Skeletal muscle cell (primary cell): ENCODE measurements around the gene MARCHF9.

Experiments
- DNase-seq: peaks from one replicate; pipeline ENCODE4 v3.0.0-alpha.2; 2010; ENCODE audit warnings: low read depth
- H3K4me3 ChIP-seq: 2 replicates; pipeline ENCODE4 v1.5.1; 2011; ENCODE audit warnings: low read depth, mild to moderate bottlenecking, control low read depth, low read length, moderate library complexity

MARCHF9 gene

DNA sequence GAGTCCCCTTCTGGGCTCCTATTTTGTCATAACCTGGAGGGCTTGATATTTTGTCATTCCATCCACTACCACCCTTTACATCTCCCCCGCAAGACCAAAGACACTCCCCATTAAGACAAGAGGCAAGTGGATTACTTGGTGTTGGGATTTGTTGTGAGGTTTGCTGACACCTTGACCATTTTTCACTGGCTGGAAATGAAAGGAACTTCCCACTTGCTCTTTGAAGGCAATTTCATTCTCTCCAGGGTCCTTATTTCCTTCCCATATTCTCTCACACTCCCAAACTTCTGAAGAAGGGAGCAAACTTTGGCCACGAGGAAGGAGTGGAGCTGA lies 31.3 kb upstream of the MARCHF9 start:
- H3K4me3 ChIP-seq, result no peak overlapping the region
- no peak for DNase-seq

DNA sequence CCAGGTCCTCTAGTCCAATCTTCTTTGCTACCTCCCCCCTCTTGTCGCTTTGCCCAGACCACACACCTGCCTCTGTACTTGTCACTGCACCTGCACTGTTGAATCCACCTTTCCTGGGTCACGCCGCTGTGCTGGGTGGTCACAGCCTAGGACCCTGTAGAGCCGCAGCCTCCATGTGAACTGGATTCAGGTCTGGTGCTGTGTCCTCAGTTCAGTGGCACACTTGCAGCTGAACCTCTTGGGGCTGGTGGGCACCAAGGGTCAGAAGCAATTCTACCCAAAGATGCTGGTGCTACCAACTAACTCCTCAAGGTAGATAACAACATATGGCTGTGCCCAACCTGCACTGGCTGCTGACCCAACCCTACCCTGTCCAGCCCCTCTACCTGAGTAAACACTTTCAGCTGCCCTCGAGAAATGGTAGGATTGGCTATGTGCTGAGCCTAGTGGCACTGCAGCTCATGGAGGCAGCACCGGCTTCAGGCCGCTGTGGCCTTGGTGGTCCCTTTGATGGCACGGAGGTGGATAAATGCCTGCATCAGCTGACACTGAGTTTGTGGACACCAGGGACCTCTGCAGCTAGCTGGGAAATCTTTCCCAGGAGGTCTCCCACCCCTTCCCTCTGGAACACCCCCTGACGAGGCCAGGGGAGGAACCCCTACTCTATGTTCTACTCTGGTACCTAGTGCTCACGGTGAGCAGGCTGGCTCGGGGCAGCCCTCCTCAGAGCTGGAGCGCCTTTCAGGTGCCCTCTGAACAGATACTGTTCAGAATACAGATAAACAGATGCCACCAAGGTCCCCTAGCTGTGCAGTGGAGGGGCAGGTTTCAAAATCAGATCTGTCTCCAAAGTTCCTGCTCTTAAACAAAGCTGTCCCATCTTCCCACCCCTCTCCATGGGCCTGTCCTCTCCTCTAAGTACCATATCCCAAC lies 30.6 kb upstream of the MARCHF9 start:
- DNase-seq, result no peak
- no peak overlapping the region for H3K4me3 ChIP-seq

DNA sequence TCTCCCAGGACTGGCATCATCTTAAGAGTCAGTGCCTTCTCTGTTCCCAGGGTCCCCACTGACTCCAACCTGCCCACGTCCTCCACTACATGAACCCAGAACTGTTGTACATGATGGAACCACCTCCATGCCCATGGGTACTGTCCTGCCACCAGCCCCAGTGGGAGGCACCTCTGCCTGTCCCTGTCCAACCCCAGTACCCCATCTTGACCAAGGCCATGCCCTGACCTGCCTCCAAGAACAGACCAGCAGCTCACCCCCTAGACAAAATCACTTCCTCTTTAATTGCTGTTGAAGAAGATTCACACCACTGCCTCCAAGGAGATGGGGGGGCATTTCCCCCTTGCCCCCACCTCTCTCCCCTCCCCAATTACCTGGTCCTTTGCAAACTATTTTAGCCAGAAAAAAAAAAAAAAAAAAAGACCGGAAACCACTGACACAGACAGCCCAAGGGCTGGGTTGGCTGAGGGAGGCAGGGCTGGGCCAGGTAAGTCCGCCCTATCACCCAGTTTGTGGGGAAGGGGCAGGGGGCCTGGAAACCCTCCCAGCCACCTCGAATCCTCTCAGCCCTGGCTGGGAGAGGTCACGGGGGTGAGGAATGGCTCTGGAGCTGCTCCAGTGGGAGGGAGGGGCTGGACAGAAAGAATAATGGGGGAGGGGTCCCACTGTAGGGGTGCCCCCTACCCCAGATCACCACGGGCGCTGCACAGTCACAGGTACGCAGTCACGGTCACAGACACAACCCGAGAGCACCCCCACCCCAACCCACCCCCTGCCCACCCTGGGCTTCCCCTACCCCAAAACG lies 29.8 kb upstream of the MARCHF9 start:
- no peak for DNase-seq

DNA sequence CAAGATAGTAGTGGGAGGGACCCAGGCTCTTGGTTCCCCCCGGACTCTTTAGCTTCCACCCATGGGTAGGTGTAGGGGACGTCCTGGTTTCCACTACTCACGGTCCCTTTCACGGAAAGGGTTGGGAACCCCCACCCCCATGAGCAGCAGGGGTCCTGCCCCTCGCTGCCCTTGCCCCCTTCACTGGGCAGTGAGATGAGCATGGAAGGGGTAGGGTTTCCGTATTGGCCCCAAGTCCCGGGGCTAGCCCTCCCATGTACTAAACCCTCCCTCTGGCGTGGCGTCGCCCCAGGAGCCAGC lies 29.1 kb upstream of the MARCHF9 start:
- DNase-seq, result no peak
- peak overlapping the region; percentile 63 for H3K4me3 ChIP-seq

More for the DNA sequence above, 29.8 kb upstream of the MARCHF9 start:
- H3K4me3 ChIP-seq, result no peak overlapping the region

DNA sequence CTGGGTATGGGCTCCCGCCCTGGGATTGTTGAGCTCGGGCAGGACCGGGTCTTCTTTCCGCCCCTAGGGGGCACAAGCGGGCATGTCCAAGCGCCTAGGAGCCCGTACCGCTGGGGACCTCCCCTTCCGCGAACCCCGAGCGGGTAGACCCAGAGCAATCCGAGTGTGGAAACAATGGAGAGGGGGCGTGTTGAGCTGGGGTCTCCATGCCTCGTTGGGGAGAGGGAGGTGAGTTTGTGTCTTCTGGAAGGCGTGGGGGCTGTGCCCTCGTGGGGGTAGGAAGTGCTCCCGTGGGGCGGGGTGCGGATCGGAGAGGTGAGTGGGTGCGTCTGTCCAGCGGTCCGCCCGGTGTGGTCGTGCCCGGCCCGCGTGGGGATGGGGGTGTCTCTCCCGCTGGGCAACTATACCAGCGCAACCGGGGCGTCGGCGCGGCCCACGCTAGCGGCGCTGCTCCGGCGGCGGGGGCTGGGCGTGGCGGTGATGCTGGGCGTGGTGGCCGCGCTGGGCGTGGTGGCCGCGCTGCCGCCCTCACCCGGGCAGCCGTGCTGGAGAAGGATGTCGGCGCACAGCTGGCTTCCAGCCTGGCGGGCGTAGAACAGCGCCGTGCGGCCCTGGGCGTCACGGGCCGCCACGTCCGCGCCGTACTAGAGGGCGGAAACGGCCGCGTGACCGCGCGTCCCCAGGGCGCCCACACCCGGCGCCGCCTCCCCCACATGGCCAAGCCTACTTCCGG lies 28.6 kb upstream of the MARCHF9 start:
- H3K4me3 ChIP-seq, result peak overlapping the region; percentile 63
- no peak for DNase-seq

DNA sequence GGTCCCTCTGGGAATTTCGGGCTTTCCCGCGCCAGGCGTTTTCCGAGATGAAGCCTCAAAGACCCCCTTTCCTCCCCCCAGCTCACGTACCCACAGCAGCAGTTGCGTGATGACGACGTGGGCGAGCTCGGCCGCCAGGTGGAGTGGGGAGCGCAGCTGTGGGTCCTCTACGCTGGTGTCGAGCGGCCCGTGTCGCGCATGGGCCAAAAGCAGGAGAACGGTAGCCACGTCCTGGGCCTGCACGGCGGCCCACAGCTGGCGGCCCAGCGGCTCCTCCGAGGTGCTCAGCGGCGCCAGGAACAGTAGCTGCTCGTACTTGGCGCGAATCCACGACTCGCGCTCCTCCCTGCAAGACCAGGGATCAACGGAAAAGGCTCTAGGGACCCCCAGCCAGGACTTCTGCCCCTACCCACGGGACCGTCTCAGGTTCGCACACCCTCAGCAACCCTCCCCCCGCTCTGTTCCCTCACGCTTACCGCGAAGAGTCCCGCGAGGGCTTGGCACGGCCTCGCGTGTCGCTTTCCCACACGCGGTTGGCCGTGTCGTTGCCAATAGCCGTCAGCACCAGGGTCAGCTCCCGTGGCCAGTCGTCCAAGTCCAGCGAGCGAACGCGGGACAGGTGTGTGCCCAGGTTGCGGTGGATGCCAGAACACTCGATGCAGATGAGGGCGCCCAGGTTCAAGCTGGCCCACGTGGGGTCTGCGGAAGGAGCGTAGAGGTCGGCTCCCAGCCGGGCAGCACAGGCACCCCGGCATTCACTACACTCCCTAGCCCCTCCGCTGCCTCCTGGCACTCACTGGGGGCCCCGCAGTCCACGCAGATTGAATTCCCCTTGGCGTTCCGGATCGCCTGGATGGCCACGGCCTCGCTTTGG lies 27.8 kb upstream of the MARCHF9 start:
- peak overlapping the region; percentile 63 for H3K4me3 ChIP-seq
- DNase-seq, result no peak

DNA sequence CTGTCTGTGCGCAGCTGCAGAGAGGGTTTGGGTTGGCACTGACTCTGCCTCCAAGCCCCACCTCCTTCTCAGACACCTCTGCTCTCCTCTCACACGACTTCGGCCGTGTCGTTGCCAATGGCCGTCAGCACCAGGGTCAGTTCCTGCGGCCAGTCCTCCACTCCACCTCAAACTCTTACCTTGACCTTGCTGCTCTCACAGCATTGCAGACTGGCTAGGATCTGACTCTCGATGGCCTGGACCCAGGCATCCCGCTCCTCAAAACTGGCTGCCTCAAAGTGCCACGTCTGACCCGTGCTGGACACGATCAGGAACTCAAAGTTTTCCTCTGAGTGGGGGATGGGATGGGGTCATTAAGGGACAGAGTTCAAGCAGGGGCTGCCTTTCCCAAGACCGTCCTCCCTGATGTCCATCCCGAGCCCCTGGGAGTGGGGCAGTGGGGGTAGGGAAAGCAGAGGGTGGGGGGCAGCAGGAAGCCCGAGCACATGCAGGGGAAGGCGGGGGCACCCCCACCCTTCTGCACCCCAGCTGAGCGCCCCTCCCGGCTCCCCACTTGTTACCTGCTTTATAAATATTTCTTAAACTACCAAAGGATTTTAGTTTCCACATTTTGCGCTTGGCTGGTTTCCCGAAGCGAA lies 27.0 kb upstream of the MARCHF9 start:
- no peak overlapping the region for H3K4me3 ChIP-seq
- DNase-seq, result no peak

DNA sequence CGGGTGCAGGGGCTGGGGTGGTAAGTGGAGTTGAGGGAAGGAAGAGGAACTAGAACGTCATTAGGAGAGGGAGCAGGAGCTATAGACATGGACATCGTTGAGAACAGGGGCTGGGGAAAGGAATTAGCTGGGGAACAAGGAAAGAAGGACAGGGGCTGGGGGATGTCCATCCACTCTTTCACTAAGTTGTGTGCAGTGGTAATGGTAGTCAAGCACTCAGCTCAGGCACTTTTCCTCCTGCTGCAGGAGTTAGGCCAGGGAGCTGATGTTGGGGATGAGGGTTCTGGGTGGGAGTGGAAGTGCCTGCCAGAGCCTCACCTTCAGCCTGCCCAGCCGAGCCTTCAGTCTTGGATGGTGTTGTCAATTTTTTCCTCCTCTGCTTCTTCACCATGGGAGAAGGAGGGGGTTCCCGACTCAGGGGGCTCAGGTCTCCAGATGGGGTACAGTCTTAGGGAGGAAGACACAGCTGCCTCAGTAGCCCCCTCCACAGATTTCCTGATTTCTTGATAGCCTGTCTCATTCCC lies 25.5 kb upstream of the MARCHF9 start:
- H3K4me3 ChIP-seq, result no peak overlapping the region
- no peak for DNase-seq

DNA sequence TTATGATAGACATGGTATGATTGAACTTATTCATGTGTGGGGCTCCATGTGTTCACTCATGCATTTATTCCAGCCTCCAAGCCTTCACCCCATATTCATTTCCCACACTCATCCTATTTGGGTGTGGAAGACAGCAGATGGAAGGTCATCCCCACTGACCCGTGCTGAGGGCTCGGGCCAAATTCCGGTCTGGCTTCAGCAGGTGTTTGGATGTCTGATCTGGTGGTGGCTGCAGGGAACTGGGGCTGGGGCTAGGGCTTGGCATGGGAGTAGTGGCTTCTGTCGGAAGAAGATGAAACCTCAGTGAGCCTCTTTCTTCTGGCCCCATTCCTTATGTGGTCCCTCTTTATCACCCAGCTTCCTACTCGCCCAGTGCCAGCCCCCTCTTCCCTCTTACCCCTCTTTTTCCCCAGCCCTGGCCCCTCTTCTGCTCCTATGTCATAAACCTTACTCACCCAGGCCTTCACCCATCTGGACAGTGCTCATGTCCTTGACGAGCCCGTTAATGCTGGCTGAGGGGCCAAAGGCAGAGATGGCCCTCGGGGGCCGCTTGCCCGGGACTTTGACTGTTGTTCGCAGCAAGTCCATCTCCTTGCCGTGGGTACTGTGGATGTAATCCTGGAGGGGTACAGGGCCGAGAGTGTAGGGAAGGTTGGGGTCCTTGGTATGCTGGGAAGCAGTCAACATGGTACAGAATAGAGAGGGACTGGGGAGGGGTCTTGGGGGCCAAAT lies 24.4 kb upstream of the MARCHF9 start:
- H3K4me3 ChIP-seq, result no peak overlapping the region
- no peak for DNase-seq

DNA sequence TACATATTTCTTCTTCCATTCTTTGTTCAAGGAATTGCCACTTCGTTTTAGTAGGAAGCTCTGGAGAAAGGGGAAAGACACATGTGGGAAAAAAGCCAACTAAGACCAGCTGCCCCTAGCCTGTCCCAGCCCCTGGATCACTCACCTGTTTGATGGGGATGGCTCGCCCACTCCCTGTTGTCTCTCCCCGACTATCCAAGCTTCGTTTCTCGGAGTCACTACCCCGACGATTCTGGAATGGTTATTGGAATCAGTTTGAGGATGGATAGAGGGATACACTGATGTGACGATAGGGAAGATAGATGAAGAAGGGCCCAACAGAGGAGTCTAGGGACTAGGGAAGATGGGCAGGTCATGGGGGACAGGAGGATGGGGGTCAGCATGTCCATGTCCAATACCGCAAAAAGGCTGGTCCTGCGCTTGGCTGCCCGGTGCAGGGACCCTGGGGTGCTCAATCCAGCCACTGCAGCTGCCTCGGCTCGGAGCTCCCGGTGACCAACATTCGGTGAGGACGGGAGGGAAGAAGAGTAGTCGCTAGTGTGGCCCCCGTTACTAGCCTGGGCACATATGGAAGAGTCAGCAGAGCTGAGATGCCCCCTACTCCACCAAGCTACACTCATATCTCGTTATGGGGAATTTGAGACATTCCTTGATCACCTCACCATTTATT lies 23.4 kb upstream of the MARCHF9 start:
- DNase-seq, result no peak
- no peak overlapping the region for H3K4me3 ChIP-seq

DNA sequence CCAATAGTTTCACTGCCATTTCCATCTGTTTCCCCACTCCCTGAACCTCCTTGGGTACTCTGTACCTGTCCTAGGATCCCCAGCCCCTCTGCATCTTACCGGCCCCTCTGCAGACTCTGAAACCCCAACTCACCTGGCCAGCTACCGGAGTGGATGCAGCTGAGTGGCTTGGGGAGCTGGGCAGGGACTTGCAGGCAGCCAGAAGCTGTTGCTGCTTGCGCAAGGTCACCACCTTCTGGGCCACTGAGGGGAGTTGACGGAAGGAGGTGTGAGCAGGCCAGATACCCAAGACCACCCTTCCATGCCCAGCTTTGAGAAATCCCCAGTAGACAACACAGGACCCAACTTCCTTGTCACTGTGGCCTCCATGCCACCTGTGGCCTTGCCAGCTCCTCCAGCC lies 22.6 kb upstream of the MARCHF9 start:
- H3K4me3 ChIP-seq, result no peak overlapping the region
- DNase-seq, result no peak

DNA sequence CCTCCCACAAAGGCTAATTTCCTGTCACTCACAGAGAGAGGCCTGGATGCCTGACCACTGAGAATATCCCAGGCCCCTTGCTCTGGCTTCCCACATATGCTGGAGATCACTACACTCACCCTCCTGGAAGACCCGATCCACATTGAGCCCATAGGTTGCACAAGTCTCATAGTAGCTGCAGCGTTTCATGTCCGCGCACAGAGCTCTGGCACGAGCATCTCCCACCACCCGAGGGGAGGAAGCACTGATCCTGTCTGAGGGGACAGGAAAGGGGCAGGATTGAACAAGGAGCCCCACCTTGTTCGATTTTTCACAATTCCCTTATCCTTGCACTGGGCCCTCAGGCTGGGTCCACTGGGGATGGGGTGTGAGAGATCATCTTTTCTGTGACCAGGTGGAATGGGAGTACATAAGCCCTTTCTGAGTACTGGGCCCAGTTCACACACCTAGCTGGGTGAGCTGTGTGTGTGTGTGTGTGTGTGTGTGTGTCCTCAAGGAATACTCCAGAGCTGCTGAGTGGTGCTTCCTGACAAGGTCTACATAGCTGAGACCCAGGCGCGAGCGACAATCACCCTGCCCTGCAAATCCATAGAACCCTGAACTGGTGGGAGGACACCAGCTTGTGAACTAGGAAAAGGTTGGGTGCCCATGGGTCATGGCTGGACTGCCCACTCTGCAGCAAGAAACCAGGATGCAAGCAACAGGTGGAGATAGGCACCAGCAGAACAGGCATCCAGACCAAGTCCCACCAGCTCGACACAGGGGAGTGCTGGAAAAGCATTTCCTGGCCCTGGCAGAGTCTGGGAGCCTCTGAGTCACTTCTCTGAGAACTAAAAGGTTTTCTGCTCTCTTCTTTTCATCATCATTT lies 21.9 kb upstream of the MARCHF9 start:
- no peak for DNase-seq
- H3K4me3 ChIP-seq, result no peak overlapping the region

DNA sequence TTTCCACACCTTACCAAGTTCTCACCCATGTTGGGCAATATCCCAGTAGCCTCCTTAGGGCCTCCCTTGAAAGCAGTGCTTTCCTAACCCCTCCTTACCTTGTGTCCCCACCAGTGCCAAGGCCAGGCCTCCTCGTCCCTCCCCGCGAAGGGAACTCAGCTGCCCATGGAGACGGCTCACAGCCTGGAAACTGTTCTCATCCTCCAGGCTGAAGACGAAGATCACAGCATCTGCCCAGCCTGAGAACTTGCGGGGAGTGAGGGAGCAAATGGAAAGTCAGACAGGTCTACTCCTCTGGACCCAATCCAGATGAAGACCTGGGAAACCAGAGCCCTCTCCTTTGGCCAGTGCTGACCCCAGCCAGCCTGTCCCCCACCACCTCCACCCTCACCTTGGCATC lies 21.0 kb upstream of the MARCHF9 start:
- H3K4me3 ChIP-seq, result no peak overlapping the region
- DNase-seq, result no peak

DNA sequence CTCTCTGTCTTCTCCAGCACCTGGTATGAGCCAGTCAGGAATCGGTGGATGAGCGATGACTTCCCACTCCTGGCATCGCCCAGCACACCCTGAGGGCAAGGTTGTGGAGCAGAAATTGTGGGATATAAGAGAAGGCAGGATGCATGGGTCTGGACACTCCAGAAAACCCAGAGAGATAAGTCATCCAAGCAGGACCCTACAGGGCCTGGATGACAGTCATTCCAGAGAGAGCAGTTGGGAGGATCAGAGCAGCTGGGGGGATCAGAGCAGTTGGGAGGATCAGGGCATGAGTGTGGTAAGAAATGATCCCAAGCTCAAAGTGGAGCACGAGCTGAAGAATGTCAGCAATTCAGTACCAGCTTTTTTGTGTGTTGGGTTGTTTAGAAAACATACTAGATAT lies 20.3 kb upstream of the MARCHF9 start:
- H3K4me3 ChIP-seq, result no peak overlapping the region
- no peak for DNase-seq

DNA sequence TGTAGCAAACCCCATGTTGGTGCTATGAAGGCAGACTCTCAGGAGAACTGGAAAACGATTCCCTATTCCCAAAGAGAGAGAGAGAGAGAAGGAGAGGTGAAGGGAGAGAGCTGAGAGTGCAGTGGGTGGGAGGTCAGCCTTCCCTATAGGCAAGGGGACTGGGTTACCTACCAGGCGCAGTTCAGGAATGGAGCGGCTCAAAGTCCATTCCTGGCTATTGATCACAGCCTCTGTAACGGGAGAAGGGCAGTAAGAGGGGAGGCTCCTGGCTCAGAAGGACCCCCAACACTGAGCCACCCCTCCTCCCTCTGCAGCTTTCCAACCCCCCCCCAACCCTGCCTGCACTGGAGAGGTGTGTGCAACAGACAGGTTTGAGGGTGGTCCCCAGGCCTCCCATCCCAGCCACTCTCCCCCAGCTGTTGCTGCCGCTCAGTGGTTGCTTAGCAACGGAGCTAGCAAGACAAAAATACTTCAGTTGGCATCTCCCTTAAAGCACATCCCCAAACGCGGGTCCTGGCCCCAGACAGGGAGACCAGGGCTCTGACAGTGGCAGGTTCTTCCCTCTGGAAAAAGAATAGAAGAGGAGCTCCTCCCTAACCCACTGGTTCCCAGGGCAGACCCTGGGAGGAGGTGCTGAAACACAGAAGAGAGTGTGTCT lies 19.6 kb upstream of the MARCHF9 start:
- H3K4me3 ChIP-seq, result peak overlapping the region; percentile 37

More for the DNA sequence above, 19.6 kb upstream of the MARCHF9 start:
- DNase-seq, result no peak
